GM18505 (cell line): Measurements from ENCODE around the gene SLC8B1.

Source experiments
- ATAC-seq: cut with Tn5 transposase; IDR thresholded peaks from one replicate; pipeline ENCODE4 v1.9.1; 2021; ENCODE audit not compliant: unreplicated experiment
- POLR2A ChIP-seq: IDR thresholded peaks from 4 replicates; pipeline ENCODE4 v1.6.1; 2011; ENCODE audit warnings: borderline replicate concordance; ENCODE audit not compliant: insufficient read depth, insufficient read length; ENCODE audit errors: extremely low read depth

The SLC8B1 gene

GRCh38 chr12:113334786-113335539 is at the start of gene SLC8B1:
SLC8B1 (minus strand) TSS chr12:113335109; CDS start chr12:113332878, 2,231 bp downstream.
- ATAC-seq: peak; percentile 98
- peak; percentile 71 for TF ChIP-seq POLR2A

DNA sequence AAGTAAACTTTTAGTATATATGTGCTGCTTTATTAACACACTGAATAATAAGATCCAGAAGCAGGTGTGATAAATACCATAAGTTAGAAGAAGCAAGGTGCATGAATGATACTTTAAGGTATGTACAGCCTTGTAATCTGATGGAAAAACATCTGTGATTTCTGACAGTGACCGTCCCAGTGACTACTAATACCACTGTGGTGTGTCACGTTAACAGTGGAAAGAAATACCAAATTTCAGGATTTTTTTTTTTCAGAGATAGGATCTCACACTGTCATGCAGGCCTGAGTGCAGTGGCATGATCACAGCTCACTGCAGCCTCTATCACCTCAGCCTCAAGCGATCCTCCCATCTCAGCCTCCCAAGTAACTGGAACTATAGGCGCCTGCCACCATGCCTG is 47.3 kb upstream of the SLC8B1 start:
- ATAC-seq: no peak
- TF ChIP-seq POLR2A: no peak

DNA sequence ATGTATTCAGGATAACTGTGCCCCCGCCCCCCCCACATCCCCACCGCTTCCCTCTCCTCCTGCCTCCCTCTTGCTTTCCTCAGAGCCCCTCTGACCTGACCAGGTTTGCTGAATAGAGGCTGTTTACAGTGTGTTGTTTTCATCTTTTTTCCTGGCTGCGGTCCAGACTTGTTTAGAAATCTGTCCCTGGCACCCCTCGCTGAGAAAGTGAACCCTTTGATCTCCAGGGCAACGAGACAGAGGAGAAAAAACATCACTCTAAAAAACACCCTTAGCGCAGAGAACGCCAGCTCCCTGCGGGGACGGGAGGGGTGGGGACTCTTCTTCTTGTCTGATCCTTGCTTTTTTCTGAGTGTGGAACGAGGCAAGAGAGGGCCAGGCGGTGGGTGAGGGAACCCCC is 46.3 kb upstream of the SLC8B1 start:
- TF ChIP-seq POLR2A: no peak
- ATAC-seq: no peak

- TF ChIP-seq POLR2A: no peak
These were observed 43.4 kb upstream of the SLC8B1 start for GRCh38 chr12:113378291-113378690.

DNA sequence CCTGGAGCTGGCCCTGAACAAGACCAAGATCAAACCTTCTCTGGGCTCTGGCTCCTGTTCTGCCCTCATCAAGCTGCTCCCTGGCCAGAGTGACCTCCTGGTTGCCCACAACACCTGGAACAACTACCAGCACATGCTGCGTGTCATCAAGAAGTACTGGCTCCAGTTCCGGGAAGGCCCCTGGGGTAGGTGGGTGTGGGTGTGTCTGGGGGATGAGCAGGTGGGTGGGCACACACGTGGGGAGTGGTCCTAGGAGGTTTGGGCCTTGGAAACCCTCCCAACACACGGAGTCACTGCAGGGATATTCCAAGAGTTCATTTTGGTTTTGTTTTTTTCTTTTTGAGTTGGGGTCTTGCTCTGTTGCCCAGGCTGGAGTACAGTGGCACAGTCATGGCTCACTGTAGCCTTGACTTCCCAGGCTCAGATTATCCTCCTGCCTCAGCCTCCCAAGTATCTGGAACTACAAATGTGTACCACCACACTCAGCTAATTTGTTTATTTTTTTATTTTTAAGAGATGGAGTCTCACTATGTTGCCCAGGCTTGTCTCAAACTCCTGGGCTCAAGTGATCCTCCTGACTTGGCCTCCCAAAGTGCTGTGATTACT is 40.0 kb upstream of the SLC8B1 start:
- ATAC-seq: no peak
- no peak for TF ChIP-seq POLR2A

More at GRCh38 chr12:113378291-113378690, 43.4 kb upstream of the SLC8B1 start:
- ATAC-seq: no peak

- ATAC-seq: no peak
- no peak for TF ChIP-seq POLR2A
These were observed 39.1 kb upstream of the SLC8B1 start for GRCh38 chr12:113373969-113374368.

DNA sequence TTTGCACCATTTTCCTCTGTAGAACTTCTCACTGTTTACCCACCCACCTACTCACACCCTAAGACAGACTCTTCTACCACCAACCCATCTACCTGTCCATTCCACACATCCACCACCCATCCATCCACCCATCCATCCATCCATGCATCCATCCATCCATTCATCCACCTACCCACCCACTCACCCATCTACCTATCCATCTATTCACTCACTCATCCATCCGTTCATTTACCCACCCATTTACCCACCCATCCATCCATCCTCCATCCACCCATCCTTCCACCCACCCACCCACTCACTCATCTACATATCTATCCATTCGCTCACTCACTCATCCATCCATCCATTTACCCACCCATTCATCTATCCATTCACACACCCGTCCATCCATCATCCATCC is 38.5 kb upstream of the SLC8B1 start:
- no peak for ATAC-seq

DNA sequence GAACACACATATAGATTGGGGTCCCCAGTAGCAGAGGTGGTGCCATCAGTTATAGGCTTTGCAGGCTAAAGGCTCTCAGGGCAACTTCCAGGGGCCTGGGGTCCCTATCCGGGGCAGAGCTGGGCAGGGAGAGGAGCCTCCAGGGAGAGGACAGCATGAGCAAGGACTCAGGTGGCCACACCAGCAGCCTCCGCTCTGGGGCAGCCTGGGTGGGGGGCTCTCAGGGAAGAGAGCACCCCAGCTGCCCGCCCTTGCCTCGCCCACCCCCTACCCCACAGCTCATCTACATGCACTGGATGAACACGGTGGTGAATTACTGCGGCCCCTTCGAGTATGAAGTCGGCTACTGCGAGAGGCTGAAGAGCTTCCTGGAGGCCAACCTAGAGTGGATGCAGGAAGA is 37.5 kb upstream of the SLC8B1 start:
- no peak for TF ChIP-seq POLR2A
- ATAC-seq: no peak

More for the DNA sequence above, 38.5 kb upstream of the SLC8B1 start:
- no peak for TF ChIP-seq POLR2A

GRCh38 chr12:113371808-113372207 is 36.9 kb upstream of the SLC8B1 start:
- no peak for ATAC-seq

DNA sequence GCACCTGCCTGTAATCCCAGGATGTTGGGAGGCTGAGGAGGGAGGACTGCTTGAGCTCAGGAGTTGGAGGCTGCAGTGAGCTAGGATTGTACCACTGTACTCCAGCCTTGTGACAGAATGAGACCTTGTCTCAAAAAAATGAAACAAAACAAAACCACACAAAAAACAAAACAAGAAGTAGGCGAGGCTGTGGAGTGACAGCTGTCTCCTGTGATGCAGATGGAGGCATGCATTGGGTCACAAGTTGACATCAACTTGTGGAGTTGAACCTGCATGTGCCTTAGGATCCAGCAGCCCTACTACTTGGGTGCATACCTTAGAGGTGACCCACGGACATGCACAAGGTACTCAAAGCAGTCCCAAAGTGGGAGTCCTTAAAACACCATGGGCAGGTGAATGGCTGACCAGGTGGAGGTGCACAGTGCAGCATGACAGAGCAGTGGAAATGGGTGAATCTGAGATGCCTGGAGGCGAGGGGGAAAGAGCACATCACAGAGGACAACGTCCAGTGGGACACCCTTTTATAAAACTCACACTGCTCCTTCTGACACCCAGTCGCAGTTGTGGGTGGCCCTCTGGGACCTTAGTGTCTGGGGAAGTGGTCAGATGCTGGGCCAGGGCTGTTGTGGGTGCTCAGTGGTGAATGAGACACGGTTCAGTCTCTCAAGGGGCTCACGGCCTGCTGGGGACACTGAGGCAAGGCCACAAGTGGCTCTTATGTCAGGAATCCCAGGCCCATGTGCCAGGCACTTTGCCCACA is 36.2 kb upstream of the SLC8B1 start:
- no peak for TF ChIP-seq POLR2A
- no peak for ATAC-seq

More at GRCh38 chr12:113371808-113372207, 36.9 kb upstream of the SLC8B1 start:
- TF ChIP-seq POLR2A: no peak

DNA sequence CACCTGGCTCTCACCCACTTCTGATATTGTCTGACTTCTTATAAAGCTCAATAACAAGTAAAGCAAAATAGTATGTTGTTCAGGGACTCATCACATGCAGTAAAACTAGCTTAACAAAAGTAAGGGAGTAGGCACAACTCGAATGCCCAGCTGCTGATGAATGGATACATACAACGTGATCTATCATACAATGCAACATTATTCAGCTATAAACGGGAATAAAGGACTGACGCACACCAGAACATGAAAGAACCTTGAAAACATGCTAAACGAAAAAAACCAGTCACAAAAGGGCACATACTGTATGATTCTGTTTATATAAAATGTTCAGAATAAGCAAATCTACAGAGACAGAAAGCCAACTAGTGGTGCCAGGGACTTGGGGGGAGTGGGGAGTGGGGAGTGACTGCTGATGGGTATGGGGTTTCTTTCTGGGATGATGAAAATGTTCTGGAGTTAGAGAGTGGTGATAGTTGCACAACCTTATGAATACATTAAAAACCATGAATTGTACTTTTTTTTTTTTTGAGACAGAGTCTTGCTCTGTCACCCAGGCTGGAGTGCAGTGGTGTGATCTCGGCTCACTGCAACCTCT is 34.6 kb upstream of the SLC8B1 start:
- ATAC-seq: no peak

DNA sequence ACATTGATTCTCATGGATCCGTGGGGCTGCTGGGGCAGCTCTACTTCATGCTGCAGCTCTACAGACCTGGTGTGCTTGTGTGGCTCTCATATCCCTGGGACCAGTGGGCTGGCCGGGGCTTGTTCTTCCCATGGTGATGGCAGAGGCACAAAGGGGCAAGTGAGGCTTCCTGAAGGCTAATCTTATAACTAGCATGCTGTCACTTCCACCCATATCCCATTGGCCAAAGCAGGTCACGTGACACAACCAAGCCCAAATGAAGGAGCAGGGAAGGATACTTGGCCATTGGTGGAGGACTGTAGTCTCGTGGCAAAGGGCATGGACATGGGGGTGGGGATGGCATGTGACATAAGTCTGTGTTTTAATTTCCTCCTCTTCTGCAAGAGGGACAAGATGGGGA is 33.4 kb upstream of the SLC8B1 start:
- no peak for ATAC-seq
- TF ChIP-seq POLR2A: no peak

More for the DNA sequence above, 34.6 kb upstream of the SLC8B1 start:
- TF ChIP-seq POLR2A: no peak

- no peak for TF ChIP-seq POLR2A
- no peak for ATAC-seq
These were observed 31.9 kb upstream of the SLC8B1 start for GRCh38 chr12:113366827-113367226.
